ENCODE measurements around the gene RGL1. TPM values are rescaled to one million over a fixed set of nuclear protein-coding genes. Genes with fewer than 3 reads are reported as not detected.

RGL1 gene
- total RNA-seq, 4 donors from 2014 or later, result 12.1 to 13.8 (median 13.0) TPM

DNA sequence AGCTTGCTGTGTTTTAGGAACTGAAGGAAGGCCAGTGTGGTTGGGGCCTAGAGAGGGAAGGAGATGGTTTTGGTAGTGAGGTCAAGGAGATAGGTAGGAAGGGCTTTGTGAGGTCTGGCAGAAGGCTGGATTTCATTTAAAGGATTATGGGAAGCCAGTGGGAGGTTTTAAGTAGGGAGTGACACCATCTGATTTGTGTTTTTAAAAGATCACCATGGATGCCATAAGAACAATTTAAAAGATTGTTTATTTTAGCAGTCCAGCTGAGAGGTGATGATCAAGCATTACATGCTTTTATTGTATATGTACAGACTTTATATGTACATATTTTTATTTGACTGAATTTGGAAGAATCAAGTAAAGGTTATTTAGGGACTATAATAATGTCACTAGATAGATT, 26.4 kb downstream of the RGL1 start:
- peaks cover 0 to 27% (median 3%) of the 10 kb centered on the region in 4 donors for H3K4me1 ChIP-seq
- H3K27ac ChIP-seq, result no peak overlapping the region
- H3K4me3 ChIP-seq, result no peak overlapping the region
- intact Hi-C loops (cut with DNase I; ENCODE audit: low total_unique reads) (no loop called here), in situ Hi-C loops (cut with MboI; ENCODE audit: low pct_ligation_motif_present in 1 of 4, low pct_unique_long_range_greater_than_20kb in 1 of 4, low sequenced_read_pairs in 3 of 4) (no loop called here)
- H3K27me3 ChIP-seq, result no peaks in the 10 kb centered on the region
- TF ChIP-seq EP300 (IDR thresholded peaks at IDR 0.05; ENCODE audit: low read depth) (no peak), POLR2A (IDR thresholded peaks at IDR 0.05) (no peak), CTCF (IDR thresholded peaks at IDR 0.05) (no peak), POLR2AphosphoS5 (IDR thresholded peaks at IDR 0.05) (no peak)
- H3K9me3 ChIP-seq, result no peaks in the 10 kb centered on the region
- DNase-seq, result no peak
- H3K36me3 ChIP-seq, result no peaks in the 10 kb centered on the region

DNA sequence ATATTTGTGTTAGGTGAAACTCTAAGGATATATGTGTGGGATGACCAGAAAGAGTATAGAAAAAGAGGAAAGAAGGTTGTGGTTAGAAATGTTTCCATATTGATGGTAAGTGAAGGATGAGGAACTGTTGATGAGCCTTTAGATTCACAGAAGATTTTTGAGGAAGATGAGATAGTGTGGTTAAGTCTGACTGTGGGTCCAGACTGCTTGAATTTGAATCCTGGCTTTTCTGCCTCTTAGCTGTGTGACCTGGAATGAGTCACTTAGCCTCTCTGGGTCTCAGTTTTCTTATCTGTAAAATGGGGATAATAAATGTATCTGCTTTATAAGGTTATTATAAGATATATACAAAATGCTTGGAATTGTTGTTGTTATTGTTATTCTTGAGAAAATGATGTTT, 27.5 kb downstream of the RGL1 start:
- intact Hi-C loops (cut with DNase I; ENCODE audit: low total_unique reads), result no loop called here
- H3K27me3 ChIP-seq, result no peaks in the 10 kb centered on the region
- peaks cover 0 to 20% (median 3%) of the 10 kb centered on the region in 4 donors for H3K4me1 ChIP-seq
- H3K27ac ChIP-seq, result no peak overlapping the region
- no peaks in the 10 kb centered on the region for H3K9me3 ChIP-seq
- TF ChIP-seq POLR2A (IDR thresholded peaks at IDR 0.05) (no peak), POLR2AphosphoS5 (IDR thresholded peaks at IDR 0.05) (no peak), EP300 (IDR thresholded peaks at IDR 0.05; ENCODE audit: low read depth) (no peak), CTCF (IDR thresholded peaks at IDR 0.05) (no peak)
- no peak for DNase-seq
- no peak overlapping the region for H3K4me3 ChIP-seq
- no peaks in the 10 kb centered on the region for H3K36me3 ChIP-seq
- in situ Hi-C loops (cut with MboI; ENCODE audit: low pct_ligation_motif_present in 1 of 4, low pct_unique_long_range_greater_than_20kb in 1 of 4, low sequenced_read_pairs in 3 of 4), result no loop called here

- H3K27me3 ChIP-seq, result no peaks in the 10 kb centered on the region
- H3K36me3 ChIP-seq, result no peaks in the 10 kb centered on the region
- H3K4me3 ChIP-seq, result no peak overlapping the region
- H3K9me3 ChIP-seq, result no peaks in the 10 kb centered on the region
- in situ Hi-C loops (cut with MboI; ENCODE audit: low pct_ligation_motif_present in 1 of 4, low pct_unique_long_range_greater_than_20kb in 1 of 4, low sequenced_read_pairs in 3 of 4) (no loop called here), intact Hi-C loops (cut with DNase I; ENCODE audit: low total_unique reads) (no loop called here)
- 67 to 78% methylated on average over 3 of the region's 3 CpGs for WGBS, 2 donors (ENCODE audit: low coverage in 1 of 2)
- no peak for DNase-seq
- TF ChIP-seq EP300 (IDR thresholded peaks at IDR 0.05; ENCODE audit: low read depth) (no peak), POLR2A (IDR thresholded peaks at IDR 0.05) (no peak), CTCF (IDR thresholded peaks at IDR 0.05) (no peak), POLR2AphosphoS5 (IDR thresholded peaks at IDR 0.05) (no peak)
- H3K27ac ChIP-seq, result peak overlapping the region in 1 of 4 donors; percentile 42
- H3K4me1 ChIP-seq, result peaks cover 0 to 7% (median 3%) of the 10 kb centered on the region in 4 donors
Measured at GRCh38 chr1:183834568-183834967, 29.6 kb downstream of the RGL1 start.

- no peak overlapping the region for H3K27ac ChIP-seq
- TF ChIP-seq CTCF (IDR thresholded peaks at IDR 0.05) (no peak), EP300 (IDR thresholded peaks at IDR 0.05; ENCODE audit: low read depth) (no peak), POLR2AphosphoS5 (IDR thresholded peaks at IDR 0.05) (no peak), POLR2A (IDR thresholded peaks at IDR 0.05) (no peak)
- DNase-seq, result no peak
- no peak overlapping the region for H3K4me3 ChIP-seq
- intact Hi-C loops (cut with DNase I; ENCODE audit: low total_unique reads), result no loop called here
- no peaks in the 10 kb centered on the region for H3K9me3 ChIP-seq
- no peaks in the 10 kb centered on the region for H3K36me3 ChIP-seq
- H3K4me1 ChIP-seq, result peaks cover 0 to 7% (median 2%) of the 10 kb centered on the region in 4 donors
- H3K27me3 ChIP-seq, result no peaks in the 10 kb centered on the region
- in situ Hi-C loops (cut with MboI; ENCODE audit: low pct_ligation_motif_present in 1 of 4, low pct_unique_long_range_greater_than_20kb in 1 of 4, low sequenced_read_pairs in 3 of 4), result no loop called here
- WGBS, 2 donors (ENCODE audit: low coverage in 1 of 2), result 64 to 81% methylated on average over 2 to 4 of the region's 4 CpGs
Measured at GRCh38 chr1:183836598-183836997, 31.7 kb downstream of the RGL1 start.
